EH (cell line): ENCODE data around the gene SURF6.
"Not testable (repeated sequence)": the region's sequence is repeated elsewhere in the genome, so short reads cannot be mapped to it uniquely, and the experiment has no call there.

Experiments
- DNase-seq: peaks from one replicate; pipeline ENCODE4 v3.0.0-alpha.2; 2015; ENCODE audit warnings: low read depth

The SURF6 gene

DNA sequence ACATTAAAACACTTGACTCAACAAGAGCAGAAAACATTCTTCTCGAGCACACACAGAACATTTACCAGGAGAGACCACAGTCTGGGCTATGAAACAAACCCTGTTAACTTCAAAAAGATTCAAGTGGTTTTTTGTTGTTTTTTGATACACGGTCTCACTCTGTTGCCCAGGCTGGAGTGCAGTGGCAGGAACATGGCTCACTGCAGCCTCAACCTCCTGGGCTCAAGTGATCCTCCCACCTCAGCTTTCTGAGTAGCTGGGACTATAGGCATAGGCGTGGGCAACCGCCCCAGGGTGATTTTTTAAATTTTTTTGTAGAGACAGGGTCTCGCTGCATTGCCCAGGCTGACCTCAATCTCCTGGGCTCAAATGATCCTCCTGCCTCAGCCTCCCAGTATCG lies 9.0 kb downstream of the SURF6 start:
- DNase-seq: not testable (repeated sequence)

- DNase-seq: no peak
Measured at GRCh38 chr9:133323991-133324703, 11.8 kb downstream of the SURF6 start.

DNA sequence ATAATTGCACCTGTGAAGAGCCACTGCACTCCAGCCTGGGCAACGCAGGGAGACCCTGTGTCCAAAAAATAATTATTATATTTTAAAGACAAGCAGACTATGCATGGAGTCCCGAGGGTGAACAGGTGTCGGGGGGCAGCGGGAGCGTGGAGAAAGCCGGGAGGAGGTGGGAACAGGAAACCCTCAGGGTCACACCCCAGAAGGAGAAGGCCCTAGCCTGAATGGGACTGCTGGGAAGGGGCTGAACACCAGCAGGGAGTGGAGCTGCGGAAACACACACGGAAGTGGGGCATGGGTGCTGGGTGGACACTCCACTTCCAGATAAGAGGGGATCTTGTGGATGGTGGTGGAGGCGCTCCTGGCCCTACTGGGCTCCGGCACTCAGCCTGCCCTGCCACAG lies 12.8 kb downstream of the SURF6 start:
- DNase-seq: no peak

- DNase-seq: no peak
Measured at GRCh38 chr9:133322701-133323100, 13.3 kb downstream of the SURF6 start.

- DNase-seq: no peak
Measured at GRCh38 chr9:133321411-133321935, 14.5 kb downstream of the SURF6 start.

DNA sequence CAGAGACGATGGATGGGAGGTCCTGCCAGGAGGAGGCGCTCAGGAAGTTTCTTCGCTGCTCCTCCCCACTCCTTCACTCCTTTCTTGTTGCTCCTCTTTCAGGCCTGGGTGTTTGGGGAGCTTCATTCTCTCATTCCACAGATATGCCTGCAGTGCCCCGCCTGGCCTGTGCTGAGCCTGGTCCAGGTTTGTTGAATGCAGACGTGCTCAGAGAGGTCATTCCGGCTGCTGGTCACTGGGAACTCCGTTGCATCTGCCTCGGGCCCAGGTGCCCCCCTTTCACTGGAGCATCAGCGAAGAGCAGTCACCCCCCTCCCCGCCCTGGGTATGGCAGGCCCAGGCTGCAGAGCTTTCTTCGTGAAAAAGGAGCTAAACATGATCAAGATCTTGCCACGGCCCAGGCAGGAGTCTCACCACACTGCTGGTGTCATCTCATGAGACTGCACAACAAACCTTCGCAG lies 15.5 kb downstream of the SURF6 start:
- DNase-seq: no peak

GRCh38 chr9:133317551-133317950 lies 18.4 kb downstream of the SURF6 start:
- not testable (repeated sequence) for DNase-seq

DNA sequence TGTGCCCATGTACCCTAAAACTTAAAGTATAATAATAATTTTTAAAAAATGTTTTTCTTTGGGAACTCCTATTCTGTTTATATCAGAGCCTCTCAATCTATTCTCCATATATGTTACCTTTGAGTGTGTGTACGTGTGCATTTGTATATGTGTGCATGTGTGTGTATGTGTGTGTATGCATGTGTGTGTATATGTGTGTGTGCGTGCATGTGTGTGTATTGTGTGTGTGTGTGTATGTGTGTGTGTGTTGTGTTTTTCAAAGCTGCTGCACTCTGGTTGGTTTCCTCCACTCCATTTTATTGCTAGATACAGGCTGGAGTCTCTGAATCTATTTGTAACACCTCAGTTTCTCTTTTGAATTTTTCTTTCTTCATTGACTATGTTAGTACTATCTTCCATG lies 20.0 kb downstream of the SURF6 start:
- DNase-seq: no peak

DNA sequence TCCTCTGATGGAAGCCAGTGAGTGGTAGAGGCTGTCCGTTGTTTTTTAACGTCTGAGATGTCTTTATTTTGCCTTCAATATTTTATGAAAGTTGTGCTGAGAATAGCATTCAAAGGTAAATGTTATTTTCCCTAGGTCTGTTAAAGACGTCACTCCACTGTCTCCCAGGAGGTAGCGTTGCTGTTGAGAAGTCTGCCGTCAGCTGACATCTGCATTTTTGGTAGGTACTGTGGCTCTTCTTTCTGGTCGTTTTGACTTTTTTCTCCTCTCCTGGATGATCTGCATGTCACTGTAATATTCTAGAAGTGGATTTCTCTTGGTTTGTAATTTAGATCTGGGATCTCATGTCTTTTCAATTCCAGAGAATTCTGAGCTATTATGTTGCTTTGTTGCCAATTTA lies 26.4 kb downstream of the SURF6 start:
- no peak for DNase-seq

DNA sequence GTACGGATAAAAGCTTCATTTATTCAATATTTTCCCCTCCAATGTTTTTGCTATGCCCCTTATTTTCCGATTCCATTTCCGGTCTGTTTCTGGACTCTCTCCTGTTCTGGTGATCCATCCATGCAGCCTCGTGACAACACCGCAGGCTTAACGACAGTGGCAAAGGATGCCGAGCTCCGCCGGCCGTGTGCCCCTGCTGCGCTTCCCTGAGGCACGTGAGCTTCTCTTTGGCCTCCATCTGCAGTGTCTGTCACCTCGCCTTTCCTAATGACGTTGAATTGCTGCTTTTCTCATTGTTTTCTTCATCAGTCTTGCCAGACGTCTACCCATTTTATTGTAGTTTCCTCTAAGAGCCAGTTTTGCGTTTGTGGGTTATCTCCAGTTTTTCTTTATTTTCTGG lies 28.7 kb downstream of the SURF6 start:
- DNase-seq: no peak

- DNase-seq: no peak
Measured at GRCh38 chr9:133306242-133307204, 29.5 kb downstream of the SURF6 start.

GRCh38 chr9:133305731-133306130 lies 30.3 kb downstream of the SURF6 start:
- no peak for DNase-seq

DNA sequence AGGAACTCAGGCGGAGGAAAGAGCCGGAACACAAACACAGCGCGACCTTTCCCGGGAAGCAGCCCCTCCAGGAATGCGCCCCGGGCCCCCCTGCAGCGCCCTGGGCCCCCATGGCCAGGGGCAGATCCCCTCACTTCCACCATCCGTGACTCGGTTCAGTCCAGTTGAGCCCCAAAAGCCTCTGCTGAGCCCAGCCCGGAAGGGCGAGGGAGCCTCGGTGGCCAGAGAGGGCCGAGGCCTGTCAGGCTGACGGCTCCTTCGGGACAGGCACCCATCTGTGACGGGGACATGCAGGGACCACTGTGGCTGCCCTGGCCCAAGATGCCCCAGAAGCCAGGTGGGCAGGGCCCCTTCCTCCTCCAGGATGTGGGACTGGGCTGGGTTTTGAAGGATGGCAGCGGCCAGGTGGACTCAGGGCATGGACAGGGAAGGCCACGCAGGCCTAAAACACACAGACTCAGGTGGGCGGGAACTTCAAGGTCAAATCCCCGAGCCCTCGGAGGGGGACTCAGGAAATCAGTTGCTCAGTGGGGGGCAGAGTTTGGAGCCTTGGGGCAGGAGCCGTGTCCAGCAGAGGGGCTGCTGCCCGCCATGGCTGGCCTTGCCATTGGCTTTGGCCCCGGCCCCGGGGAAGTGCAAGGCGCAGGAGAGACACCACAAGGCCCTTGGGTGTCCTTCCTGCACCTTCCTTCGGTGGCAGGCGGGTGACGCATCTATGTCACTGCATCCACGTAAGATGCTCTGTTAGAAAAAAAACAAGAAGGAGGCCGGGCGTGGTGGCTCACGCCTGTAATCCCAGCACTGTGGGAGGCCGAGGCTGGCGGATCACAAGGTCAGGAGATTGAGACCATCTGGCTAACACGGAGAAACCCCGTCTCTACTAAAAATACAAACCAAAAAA lies 31.3 kb downstream of the SURF6 start:
- no peak for DNase-seq

DNA sequence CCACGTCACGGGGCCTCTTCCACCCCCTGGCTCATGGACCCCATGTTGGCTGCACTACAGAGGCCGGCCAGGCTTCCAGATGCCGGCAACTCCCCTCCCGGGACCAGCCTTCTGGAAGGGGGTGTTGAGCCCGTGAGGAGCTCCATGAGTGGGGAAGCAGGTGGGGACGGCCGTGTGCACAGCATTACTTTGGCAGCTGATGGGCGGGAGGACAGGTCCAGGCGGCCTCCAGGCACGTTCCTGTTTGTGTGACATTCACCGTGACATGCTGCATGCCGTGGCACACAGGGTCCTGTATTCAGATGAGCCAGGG lies 31.9 kb downstream of the SURF6 start:
- DNase-seq: no peak

GRCh38 chr9:133303266-133304157 lies 32.5 kb downstream of the SURF6 start:
- DNase-seq: no peak

GRCh38 chr9:133301253-133302230 lies 34.4 kb downstream of the SURF6 start:
- no peak for DNase-seq

DNA sequence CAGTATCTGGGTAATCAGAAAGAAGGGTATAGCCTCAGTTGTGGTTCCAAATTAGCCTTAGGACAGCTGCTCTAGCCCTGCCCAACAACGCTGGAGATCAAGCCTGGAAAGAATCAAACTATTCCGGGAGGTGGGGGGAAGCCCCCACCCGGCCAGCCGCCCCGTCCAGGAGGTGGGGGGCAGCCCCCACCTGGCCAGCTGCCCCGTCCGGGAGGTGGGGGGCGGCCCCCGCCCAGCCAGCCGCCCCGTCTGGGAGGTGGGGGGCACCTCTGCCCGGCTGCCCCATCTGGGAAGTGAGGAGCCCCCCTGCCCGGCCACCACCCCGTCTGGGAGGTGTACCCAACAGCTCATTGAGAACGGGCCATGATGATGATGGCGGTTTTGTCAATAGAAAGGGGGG lies 36.0 kb downstream of the SURF6 start:
- not testable (repeated sequence) for DNase-seq

GRCh38 chr9:133294257-133294656 lies 41.7 kb downstream of the SURF6 start:
- no peak for DNase-seq

- DNase-seq: no peak
Measured at GRCh38 chr9:133290751-133291302, 45.2 kb downstream of the SURF6 start.
